ENCODE measurements around the gene TBC1D5. TPM values are rescaled to one million over a fixed set of nuclear protein-coding genes. Genes with fewer than 3 reads are reported as not detected.

TBC1D5 gene
- polyA plus RNA-seq, 2 of the 4 experiments (the other 2 are of a cell fraction): 36.7 to 72.2 TPM

- no peak for DNase-seq (ENCODE audit: low read depth in 1 of 2, low spot score in 1 of 2)
- ChIA-PET CTCF (interaction anchor here (0.6 to 1.1 kb wide), 3 partner anchors 10 to 175 kb away, joined by 3 to 4 read pairs (median 3); no protein-coding TSS in a partner anchor), POLR2A (no interaction called here)
- Histone ChIP-seq H3K4me3 (no peak overlapping the region), H3K4me2 (no peak overlapping the region), H3K27ac (no peak overlapping the region), H3K4me1 (peaks cover 17% of the 10 kb centered on the region; the same call in 2 of the 3 replicates), H3K9me3 (no peaks in the 10 kb centered on the region)
- FAIRE-seq: no peak
- no peak for TF ChIP-seq TFCP2L1 (CRISPR knock-in tag; IDR thresholded peaks at IDR 0.05)
- WGBS (ENCODE audit: missing lambda C conversion rate): 88% methylated on average over 1 of the region's 1 CpG
- no peak for ATAC-seq
Observed at GRCh38 chr3:17469954-17470353, 272.5 kb downstream of the TBC1D5 start.

- no peak overlapping the region for H3K27ac ChIP-seq
- H3K4me2 ChIP-seq: no peak overlapping the region
- CTCF ChIA-PET: interaction anchor here (0.6 to 1.1 kb wide), 2 partner anchors 10 to 28 kb away, joined by 3 read pairs; no protein-coding TSS in a partner anchor
- POLR2A ChIA-PET: no interaction called here
- TF ChIP-seq BHLHE40 (IDR thresholded peaks at IDR 0.05; ENCODE audit: low read depth, low read length) (no peak), CHD2 (IDR thresholded peaks at IDR 0.05; ENCODE audit: low read length, partially characterized antibody) (no peak), NPAS2 (CRISPR knock-in tag; IDR thresholded peaks at IDR 0.05; ENCODE audit: borderline replicate concordance) (no peak), EHF (CRISPR knock-in tag; IDR thresholded peaks at IDR 0.05) (no peak), GATA3 (IDR thresholded peaks at IDR 0.05; ENCODE audit: borderline replicate concordance) (no peak), REST (IDR thresholded peaks at IDR 0.05) (no peak), PHF8 (IDR thresholded peaks at IDR 0.05; ENCODE audit: borderline replicate concordance, low read depth) (no peak), CHD4 (IDR thresholded peaks at IDR 0.05; ENCODE audit: borderline replicate concordance) (no peak), RFX5 (IDR thresholded peaks at IDR 0.05) (no peak), JUNB (IDR thresholded peaks at IDR 0.05) (no peak), HMGXB4 (CRISPR knock-in tag; IDR thresholded peaks at IDR 0.05; ENCODE audit: borderline replicate concordance) (no peak), RARB (CRISPR knock-in tag; IDR thresholded peaks at IDR 0.05) (no peak), ESRRA (IDR thresholded peaks at IDR 0.05; ENCODE audit: borderline replicate concordance, low read length) (no peak), HOXB13 (CRISPR knock-in tag; IDR thresholded peaks at IDR 0.05; ENCODE audit: low read depth) (no peak), ZFP36 (IDR thresholded peaks at IDR 0.05; ENCODE audit: borderline replicate concordance, partially characterized antibody) (no peak), KDM1A (IDR thresholded peaks at IDR 0.05; ENCODE audit: low read depth) (no peak)
- peaks cover 13% of the 10 kb centered on the region; the same call in 2 of the 3 replicates for H3K4me1 ChIP-seq
- no peaks in the 10 kb centered on the region for H3K9me3 ChIP-seq
- ATAC-seq (no peak), DNase-seq (ENCODE audit: low read depth in 1 of 2, low spot score in 1 of 2) (no peak), FAIRE-seq (no peak)
- WGBS (ENCODE audit: missing lambda C conversion rate): 87% methylated on average over 3 of the region's 3 CpGs
- no peak overlapping the region for H3K4me3 ChIP-seq
Observed at GRCh38 chr3:17469520-17469919, 272.9 kb downstream of the TBC1D5 start.

GRCh38 chr3:17466028-17466427, 276.4 kb downstream of the TBC1D5 start:
- no peak overlapping the region for H3K4me3 ChIP-seq
- ChIA-PET POLR2A (no interaction called here), CTCF (interaction anchor here (0.6 kb wide), 1 partner anchor 220 kb away, joined by 3 read pairs; no protein-coding TSS in a partner anchor)
- FAIRE-seq: no peak
- H3K27ac ChIP-seq: no peak overlapping the region
- no peak for ATAC-seq
- no peak for TF ChIP-seq CTCF (IDR thresholded peaks at IDR 0.05)
- no peak for TF ChIP-seq SMC3 (IDR thresholded peaks at IDR 0.05)
- 87% methylated on average over 4 of the region's 4 CpGs for WGBS (ENCODE audit: missing lambda C conversion rate)
- no peaks in the 10 kb centered on the region for H3K4me1 ChIP-seq
- no peak overlapping the region for H3K4me2 ChIP-seq
- no peak for DNase-seq (ENCODE audit: low read depth in 1 of 2, low spot score in 1 of 2)
- no peaks in the 10 kb centered on the region for H3K9me3 ChIP-seq

All from A549 (cell line).